Dermis blood vessel endothelial cell (primary cell): ENCODE data around the gene SYNPO2. TPM values are rescaled to one million over a fixed set of nuclear protein-coding genes. Genes with fewer than 3 reads are reported as not detected.
"Not testable (repeated sequence)": the region's sequence is repeated elsewhere in the genome, so short reads cannot be mapped to it uniquely, and the experiment has no call there.

Experiments
- DNase-seq: peaks from one replicate; pipeline ENCODE4 v3.0.0; 2010
- total RNA-seq: library from RNA; depleted of rRNA; stranded (reverse); fragments of >200 nt; gene quantifications from 2 replicates; pipeline ENCODE4 v1.2.3, GENCODE V29; 2014

Gene SYNPO2
- total RNA-seq, 1 donor from 2014 or later: 0.17 TPM

- DNase-seq: no peak
Measured at GRCh38 chr4:118975449-118976192, 87.0 kb downstream of the SYNPO2 start.

DNA sequence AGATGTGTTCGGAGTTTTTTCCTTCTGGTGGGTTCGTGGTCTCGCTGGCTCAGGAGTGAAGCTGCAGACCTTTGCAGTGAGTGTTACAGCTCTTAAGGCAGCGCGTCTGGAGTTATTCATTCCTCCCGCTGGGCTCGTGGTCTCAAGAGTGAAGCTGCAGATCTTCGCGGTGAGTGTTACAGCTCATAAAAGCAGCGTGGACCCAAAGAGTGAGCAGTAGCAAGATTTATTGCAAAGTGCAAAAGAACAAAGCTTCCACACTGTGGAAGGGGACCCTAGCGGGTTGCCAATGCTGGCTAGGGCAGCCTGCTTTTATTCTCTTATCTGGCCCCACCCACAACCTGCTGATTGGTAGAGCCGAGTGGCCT is 87.5 kb downstream of the SYNPO2 start:
- not testable (repeated sequence) for DNase-seq

GRCh38 chr4:118977100-118977499 is 88.4 kb downstream of the SYNPO2 start:
- DNase-seq: not testable (repeated sequence)

- no peak for DNase-seq
Measured at GRCh38 chr4:118979712-118980111, 91.1 kb downstream of the SYNPO2 start.

- DNase-seq: no peak
Measured at GRCh38 chr4:118981171-118981838, 92.7 kb downstream of the SYNPO2 start.

DNA sequence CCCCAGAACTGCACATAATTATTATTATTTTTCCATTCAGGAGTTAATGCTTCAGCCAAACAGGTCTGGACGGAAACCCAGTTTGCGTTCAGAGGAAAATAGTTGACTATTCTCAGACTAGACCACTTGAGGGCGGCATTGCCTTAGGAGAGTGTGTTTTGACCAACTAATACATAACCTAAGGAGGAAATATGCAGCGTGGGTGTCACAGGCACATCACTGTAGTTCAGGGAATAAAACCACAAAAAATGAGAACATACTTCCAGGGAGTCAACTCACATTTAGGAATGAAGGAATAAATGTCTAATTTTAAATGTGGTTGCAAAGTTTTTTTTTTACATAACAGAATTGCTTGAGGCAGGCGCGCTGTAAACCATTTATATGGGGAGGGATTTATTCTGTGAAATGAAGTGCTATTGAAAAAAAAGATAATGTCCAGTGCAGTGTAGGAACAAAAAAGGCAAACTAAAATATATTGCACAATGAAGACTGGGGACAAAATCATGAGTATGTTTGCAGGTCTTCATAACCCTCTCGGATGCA is 93.3 kb downstream of the SYNPO2 start:
- peak; percentile 81 for DNase-seq

DNA sequence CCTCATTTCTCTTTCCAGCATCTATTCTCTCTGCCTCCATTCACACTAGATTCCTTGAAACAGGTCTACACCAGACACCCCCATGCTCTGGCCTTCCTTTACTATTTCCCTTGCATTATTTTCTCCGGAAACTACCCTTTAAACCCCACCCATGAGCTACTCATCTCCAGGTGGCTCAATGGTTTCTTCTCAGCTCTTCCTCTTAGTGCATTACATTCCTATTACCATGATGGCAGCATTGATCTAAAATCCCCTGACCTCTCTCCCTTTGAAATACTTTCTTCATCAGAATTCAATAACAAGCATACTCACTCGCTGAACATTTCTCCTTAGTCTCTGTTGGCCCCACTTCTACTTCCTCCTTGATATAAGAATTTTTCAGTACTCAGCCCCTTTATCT is 94.6 kb downstream of the SYNPO2 start:
- no peak for DNase-seq

GRCh38 chr4:118983831-118984230 is 95.2 kb downstream of the SYNPO2 start:
- no peak for DNase-seq

GRCh38 chr4:118985170-118986000 is 96.7 kb downstream of the SYNPO2 start:
- DNase-seq: no peak

DNA sequence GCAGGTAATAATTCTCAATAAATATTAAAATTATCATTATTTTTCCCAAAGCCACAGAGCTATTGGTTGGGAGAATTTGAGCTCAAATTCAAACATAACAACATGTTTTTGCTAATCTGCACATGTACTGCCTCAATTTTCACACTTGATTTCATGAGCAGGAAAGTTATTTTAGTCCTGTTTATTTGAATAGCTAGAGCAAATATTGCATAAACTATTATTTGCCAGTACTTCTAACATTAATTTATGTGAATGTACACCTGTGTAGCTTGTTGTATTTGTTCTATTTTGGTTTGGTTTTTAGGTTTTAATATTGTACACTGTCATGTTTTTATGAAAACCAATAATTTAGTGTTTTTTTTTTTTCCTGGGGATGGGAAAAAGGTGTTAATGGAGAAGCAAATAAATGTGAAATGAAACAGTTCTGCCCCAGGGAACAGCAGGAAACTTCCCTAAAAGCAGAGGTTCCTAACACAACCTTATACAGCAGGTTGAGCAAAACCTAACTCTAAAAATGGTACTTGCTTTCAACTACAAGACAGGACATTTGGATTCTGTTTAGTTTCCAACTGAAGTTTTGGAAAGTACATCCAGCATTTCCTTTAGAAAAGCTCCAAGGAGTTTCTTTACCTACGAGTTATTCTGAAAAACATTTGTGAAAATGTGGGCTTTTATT is 99.4 kb downstream of the SYNPO2 start:
- DNase-seq: no peak

DNA sequence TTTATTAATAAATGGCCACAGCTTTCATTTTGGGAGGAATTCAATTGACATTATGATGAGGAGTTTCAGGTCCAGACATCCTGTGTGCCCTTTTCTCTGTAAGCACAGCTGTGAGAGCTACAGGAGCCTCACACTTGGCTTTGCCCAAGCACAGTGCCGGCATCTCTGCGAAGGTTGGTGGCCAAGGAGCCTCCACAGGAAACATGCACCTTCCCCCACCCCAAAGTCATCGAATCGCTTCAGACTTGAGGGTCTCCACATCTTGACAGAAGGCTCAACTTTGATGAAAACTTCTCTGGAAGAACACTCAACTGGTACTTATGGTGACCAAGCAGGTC is 100.0 kb downstream of the SYNPO2 start:
- DNase-seq: no peak

GRCh38 chr4:118989098-118990080 is 100.7 kb downstream of the SYNPO2 start:
- DNase-seq: no peak

- DNase-seq: no peak
Measured at GRCh38 chr4:118991686-118992085, 103.0 kb downstream of the SYNPO2 start.

DNA sequence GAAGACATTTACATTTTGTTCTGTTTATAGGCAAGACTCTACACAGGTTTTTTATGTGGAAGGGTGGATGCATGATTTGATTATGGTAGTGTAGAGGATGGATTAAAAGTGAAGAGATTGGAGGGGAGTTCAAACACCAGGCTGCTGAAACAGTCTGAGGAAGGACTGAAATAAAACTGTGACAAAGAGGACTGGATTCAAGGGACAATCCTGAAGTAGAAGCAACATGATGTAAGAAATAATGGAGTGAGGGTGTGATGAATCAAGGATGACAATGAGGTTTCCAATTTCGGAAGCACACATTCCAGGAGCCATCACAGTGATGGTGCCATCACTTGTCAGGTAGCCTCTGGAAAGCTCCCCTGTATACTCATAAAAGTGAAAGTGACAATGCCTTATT is 103.5 kb downstream of the SYNPO2 start:
- no peak for DNase-seq

DNA sequence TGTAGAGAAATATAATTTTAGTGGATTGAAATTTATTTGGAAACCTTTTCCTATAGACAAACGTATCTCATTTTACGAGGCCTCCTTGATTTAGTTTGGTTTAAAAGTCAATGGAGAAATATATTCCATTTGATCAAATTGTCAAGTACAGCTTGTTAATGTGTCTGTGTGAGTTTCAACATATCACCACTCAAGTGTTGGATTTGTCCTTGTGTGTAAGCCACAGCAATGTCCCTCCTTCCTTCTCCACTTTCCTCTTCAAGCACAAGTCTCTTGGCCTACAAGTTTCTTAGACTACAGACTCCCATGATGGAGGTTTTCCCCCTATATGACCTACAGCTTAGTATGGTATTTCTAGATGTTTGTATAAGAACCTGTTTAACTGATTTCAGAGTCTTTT is 104.7 kb downstream of the SYNPO2 start:
- DNase-seq: no peak

DNA sequence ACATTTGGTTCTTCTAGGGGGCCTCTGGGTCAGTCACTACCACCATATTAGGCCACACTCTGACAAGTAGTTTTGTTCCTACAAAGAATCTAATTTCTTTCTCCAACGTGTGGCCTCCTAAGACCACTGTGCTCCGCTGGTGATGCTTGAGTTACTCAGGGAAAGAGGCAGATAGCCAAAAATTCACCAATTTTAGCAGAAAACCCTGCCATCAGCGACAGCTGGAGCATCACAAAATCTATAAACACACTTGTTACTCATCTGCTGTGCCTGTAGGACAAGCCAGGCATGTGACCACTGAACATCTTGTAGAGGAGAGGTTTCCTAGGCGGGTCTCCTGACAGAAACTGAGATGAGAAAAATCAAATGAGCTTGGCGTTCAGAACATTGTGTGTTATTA is 105.4 kb downstream of the SYNPO2 start:
- DNase-seq: no peak

DNA sequence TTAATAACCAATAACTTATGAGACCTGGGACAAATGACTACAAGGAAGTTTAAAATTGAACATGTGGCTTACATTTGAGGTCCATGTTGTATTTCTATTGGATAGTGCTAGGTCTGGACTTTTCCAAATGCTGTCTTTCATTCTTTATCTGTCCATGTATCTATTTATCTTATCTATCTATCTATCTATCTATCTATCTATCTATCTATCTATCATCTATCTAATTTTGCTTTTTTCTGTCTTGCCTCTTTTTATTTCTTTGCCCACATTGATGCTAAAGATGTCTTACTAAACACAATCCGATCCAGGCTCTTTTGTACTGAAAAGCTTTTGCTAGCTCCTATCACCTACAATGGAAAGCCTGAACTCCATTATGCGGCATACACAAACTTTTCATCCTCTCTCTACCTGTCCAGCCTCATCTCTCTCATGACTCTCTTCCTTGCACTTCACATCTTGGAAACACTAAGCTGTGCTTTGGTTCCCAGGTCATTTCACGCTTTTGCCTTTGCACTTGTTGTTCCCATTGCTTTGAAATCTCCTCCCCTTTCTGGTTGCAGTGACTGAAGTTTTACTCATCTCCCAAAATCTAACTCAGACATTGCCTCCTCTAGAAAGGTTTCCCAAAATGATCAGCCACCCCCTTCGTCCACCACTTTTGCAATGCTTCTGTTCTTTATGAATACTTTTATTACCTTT is 107.2 kb downstream of the SYNPO2 start:
- DNase-seq: no peak

- DNase-seq: no peak
Measured at GRCh38 chr4:118997601-118998000, 108.9 kb downstream of the SYNPO2 start.

- no peak for DNase-seq
Measured at GRCh38 chr4:118999919-119000318, 111.3 kb downstream of the SYNPO2 start.

- no peak for DNase-seq
Measured at GRCh38 chr4:119000400-119000799, 111.7 kb downstream of the SYNPO2 start.

DNA sequence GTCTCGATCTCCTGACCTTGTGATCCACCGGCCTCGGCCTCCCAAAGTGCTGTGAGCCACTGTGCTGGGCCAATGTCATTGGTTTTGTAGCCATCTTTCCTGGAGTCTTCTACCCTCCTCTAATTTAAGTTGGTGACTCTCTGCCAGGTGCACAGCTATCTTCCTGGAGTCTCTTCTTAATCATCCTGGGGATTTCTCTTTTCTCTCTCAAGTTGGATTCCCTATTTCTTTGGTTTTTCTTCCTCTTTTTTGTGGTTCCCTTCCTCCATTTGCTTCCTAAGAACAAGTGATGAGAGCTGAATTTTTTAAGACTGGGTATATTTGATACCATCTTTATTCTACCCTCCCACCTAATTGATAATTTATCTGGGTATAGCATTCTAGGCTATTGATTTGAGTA is 113.8 kb downstream of the SYNPO2 start:
- no peak for DNase-seq
